BE2C (cell line): ENCODE measurements around the gene LRP1.

Source experiments
- DNase-seq: peaks from one replicate; pipeline ENCODE4 v3.0.0-alpha.2; 2020
- H3K27me3 ChIP-seq: fragments of 250-450 bp; sonication (Bioruptor Pico); 2 replicates; pipeline ENCODE4 v1.5.1; 2020; ENCODE audit warnings: mild to moderate bottlenecking
- H3K36me3 ChIP-seq: fragments of 250-450 bp; sonication (Bioruptor Pico); 2 replicates; pipeline ENCODE4 v1.5.1; 2020; ENCODE audit warnings: mild to moderate bottlenecking
- H3K4me1 ChIP-seq: fragments of 250-450 bp; sonication (Bioruptor Pico); 2 replicates; pipeline ENCODE4 v1.5.1; 2020
- H3K4me3 ChIP-seq: 2 replicates; pipeline ENCODE4 v1.5.1; 2011; ENCODE audit warnings: low read depth, low read length
- H3K9me3 ChIP-seq: fragments of 250-450 bp; sonication (Bioruptor Pico); 2 replicates; pipeline ENCODE4 v1.5.1; 2020
- CTCF ChIP-seq: IDR thresholded peaks from 2 replicates; pipeline ENCODE4 v1.5.1; 2012; ENCODE audit warnings: mild to moderate bottlenecking, low read depth, low read length

LRP1 gene

GRCh38 chr12:57170408-57170807 lies 42.1 kb downstream of the LRP1 start:
- no peak for DNase-seq
- Histone ChIP-seq H3K36me3 (no peaks in the 10 kb centered on the region), H3K27me3 (no peaks in the 10 kb centered on the region), H3K9me3 (no peaks in the 10 kb centered on the region), H3K4me1 (peaks cover 2% of the 10 kb centered on the region), H3K4me3 (no peak overlapping the region)
- TF ChIP-seq CTCF, result no peak

- no peaks in the 10 kb centered on the region for H3K36me3 ChIP-seq
Measured at GRCh38 chr12:57170927-57171326, 42.6 kb downstream of the LRP1 start.

GRCh38 chr12:57171668-57172067 lies 43.4 kb downstream of the LRP1 start:
- TF ChIP-seq CTCF, result no peak
- H3K4me3 ChIP-seq, result no peak overlapping the region
- no peaks in the 10 kb centered on the region for H3K27me3 ChIP-seq
- no peaks in the 10 kb centered on the region for H3K36me3 ChIP-seq
- H3K9me3 ChIP-seq, result no peaks in the 10 kb centered on the region
- no peak for DNase-seq
- peaks cover 5% of the 10 kb centered on the region for H3K4me1 ChIP-seq

More at GRCh38 chr12:57170927-57171326, 42.6 kb downstream of the LRP1 start:
- TF ChIP-seq CTCF, result no peak
- H3K4me3 ChIP-seq, result no peak overlapping the region
- H3K27me3 ChIP-seq, result no peaks in the 10 kb centered on the region
- H3K4me1 ChIP-seq, result peaks cover 5% of the 10 kb centered on the region
- DNase-seq, result no peak
- H3K9me3 ChIP-seq, result no peaks in the 10 kb centered on the region

GRCh38 chr12:57173089-57173488 lies 44.8 kb downstream of the LRP1 start:
- Histone ChIP-seq H3K4me1 (peaks cover 5% of the 10 kb centered on the region), H3K9me3 (no peaks in the 10 kb centered on the region), H3K36me3 (no peaks in the 10 kb centered on the region), H3K4me3 (no peak overlapping the region), H3K27me3 (no peaks in the 10 kb centered on the region)
- peak; percentile 68 for DNase-seq
- peak; percentile 74 for TF ChIP-seq CTCF

GRCh38 chr12:57173683-57174082 lies 45.4 kb downstream of the LRP1 start:
- TF ChIP-seq CTCF, result no peak
- Histone ChIP-seq H3K4me3 (no peak overlapping the region), H3K4me1 (peaks cover 5% of the 10 kb centered on the region), H3K27me3 (no peaks in the 10 kb centered on the region), H3K9me3 (no peaks in the 10 kb centered on the region), H3K36me3 (no peaks in the 10 kb centered on the region)
- no peak for DNase-seq

GRCh38 chr12:57175428-57176138 lies 47.3 kb downstream of the LRP1 start:
- Histone ChIP-seq H3K36me3 (no peaks in the 10 kb centered on the region), H3K4me3 (peak overlapping the region; percentile 49), H3K9me3 (no peaks in the 10 kb centered on the region), H3K27me3 (no peaks in the 10 kb centered on the region), H3K4me1 (peaks cover 5% of the 10 kb centered on the region)
- peak; percentile 93 for DNase-seq
- peak; percentile 83 for TF ChIP-seq CTCF
